Measurements from ENCODE around the gene ATF2.
A peak's percentile ranks its signal among the peaks of the same experiment; 100 is the strongest.

Gene ATF2, protein sequence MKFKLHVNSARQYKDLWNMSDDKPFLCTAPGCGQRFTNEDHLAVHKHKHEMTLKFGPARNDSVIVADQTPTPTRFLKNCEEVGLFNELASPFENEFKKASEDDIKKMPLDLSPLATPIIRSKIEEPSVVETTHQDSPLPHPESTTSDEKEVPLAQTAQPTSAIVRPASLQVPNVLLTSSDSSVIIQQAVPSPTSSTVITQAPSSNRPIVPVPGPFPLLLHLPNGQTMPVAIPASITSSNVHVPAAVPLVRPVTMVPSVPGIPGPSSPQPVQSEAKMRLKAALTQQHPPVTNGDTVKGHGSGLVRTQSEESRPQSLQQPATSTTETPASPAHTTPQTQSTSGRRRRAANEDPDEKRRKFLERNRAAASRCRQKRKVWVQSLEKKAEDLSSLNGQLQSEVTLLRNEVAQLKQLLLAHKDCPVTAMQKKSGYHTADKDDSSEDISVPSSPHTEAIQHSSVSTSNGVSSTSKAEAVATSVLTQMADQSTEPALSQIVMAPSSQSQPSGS

DNA sequence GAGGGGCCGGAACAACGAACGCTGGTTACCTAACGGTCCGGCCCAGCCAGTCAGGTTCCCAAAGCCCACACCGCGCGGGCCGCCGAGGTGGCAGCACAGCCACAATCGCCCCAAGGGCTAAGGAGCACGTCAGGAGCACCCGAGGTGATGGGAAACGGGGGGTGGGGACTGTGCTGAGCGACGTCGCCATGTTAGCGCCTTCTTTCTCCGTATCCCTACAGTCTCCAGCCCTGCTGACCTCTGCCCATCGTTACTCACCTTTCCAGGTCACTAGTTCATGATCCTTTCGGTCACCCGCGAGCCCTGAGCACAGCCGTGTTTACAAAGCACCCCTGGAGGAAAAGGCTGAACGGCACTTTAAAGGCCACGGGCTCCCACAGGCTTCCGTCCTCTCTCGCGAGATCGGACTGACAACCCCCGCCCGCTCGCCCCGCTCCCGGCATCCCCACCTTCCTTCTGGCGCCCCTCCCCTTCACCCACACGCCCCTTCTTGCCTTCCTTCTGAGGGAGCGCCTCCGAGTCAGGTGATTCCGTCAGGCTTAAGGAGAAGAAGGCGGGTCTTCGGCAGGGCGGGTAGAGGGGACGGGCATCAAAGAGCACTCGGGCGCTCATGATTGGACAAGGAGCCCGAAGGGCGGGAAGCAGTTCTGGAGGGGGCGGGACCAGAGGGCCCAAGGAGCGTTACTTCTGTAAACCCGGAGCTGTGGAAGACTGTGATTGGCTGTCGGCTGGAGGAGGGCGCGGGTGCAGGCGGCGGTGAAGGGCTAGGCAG lies at the start of gene ATF2:
Gene ATF2 (minus strand): TSS at position 412 of the 772 bp plus-strand sequence. CDS start 31,760 bp downstream, outside the sequence.
- H3K36me3 ChIP-seq (ENCODE audit: insufficient read depth, low read length): no peaks in the 10 kb centered on the region
- peak within 1 kb of the TSS; percentile 89 for H3K4me3 ChIP-seq (ENCODE audit: low read depth, low read length)
- peaks cover 45% of the 10 kb centered on the region for H3K79me2 ChIP-seq (ENCODE audit: control insufficient read depth, insufficient read depth, low read length, unreplicated experiment)
- peaks cover 15% of the 10 kb centered on the region for H3K4me1 ChIP-seq (ENCODE audit: control insufficient read depth, insufficient read depth, low read length, unreplicated experiment)
- H3K27ac ChIP-seq (ENCODE audit: low read depth, low read length): peak within 1 kb of the TSS; percentile 78
- H2AFZ ChIP-seq (ENCODE audit: low read length, unreplicated experiment): peak within 1 kb of the TSS; percentile 88
- no peaks in the 10 kb centered on the region for H3K27me3 ChIP-seq (ENCODE audit: insufficient read depth, low read length)

DNA sequence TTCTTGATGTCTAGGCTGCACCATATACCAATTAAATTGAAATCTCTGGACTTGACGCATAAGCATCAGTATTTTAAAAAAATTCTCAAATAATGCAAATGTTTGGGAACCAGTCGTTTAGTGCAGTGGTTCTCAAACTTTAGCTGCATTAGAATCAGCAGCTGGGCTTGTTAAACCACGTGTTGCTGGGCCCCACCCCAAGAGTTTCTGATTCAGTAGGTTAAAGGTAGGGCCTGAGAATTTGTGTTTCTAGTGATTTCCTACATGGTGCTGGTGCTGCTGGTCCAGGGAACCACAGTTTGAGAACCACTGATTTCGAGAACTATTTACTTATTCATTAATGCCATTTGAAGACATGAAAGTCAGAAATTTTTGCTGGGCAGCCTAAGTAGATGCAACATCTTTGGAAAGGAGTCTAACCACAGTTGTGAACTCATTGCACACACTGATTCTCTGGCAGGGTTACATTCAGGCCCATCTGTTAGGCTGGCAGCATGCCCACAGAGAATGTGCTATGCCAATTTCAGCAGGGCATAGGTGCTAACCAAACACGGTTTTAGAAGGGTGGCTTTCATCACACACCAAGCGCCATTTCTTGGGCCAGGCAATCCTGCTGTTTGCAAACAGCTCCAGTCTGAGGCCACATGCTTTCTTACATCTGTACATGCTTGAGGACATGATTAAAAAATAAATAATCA lies 39.9 kb upstream of the ATF2 start:
- Histone ChIP-seq H3K36me3 (ENCODE audit: insufficient read depth, low read length) (no peaks in the 10 kb centered on the region), H3K4me3 (ENCODE audit: low read depth, low read length) (no peak overlapping the region), H3K27me3 (ENCODE audit: insufficient read depth, low read length) (peaks cover 16% of the 10 kb centered on the region), H3K4me1 (ENCODE audit: control insufficient read depth, insufficient read depth, low read length, unreplicated experiment) (no peaks in the 10 kb centered on the region), H3K27ac (ENCODE audit: low read depth, low read length) (no peak overlapping the region), H3K79me2 (ENCODE audit: control insufficient read depth, insufficient read depth, low read length, unreplicated experiment) (no peaks in the 10 kb centered on the region), H2AFZ (ENCODE audit: low read length, unreplicated experiment) (no peak overlapping the region)

DNA sequence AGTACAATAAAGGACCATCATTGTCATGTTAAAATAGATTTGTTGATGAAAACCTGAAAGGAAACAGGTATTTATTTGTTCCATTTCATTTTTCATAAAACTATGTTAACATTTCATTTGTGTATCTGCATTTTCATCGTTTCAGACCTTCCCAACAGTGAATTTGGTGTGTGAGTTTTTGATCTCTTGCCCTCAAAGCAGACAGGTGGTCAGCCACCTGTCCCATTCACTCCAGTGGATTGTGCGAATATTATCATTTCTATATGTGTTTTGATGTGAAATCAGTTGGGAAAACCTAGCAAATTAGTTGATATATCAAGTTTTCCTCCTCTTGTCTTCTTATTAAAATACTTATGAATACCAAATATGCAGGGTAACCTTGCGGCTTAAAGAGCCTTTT lies 38.9 kb upstream of the ATF2 start:
- no peak overlapping the region for H3K4me3 ChIP-seq (ENCODE audit: low read depth, low read length)
- no peaks in the 10 kb centered on the region for H3K36me3 ChIP-seq (ENCODE audit: insufficient read depth, low read length)
- no peaks in the 10 kb centered on the region for H3K79me2 ChIP-seq (ENCODE audit: control insufficient read depth, insufficient read depth, low read length, unreplicated experiment)
- no peak overlapping the region for H2AFZ ChIP-seq (ENCODE audit: low read length, unreplicated experiment)
- H3K27me3 ChIP-seq (ENCODE audit: insufficient read depth, low read length): peaks cover 21% of the 10 kb centered on the region
- no peaks in the 10 kb centered on the region for H3K4me1 ChIP-seq (ENCODE audit: control insufficient read depth, insufficient read depth, low read length, unreplicated experiment)
- no peak overlapping the region for H3K27ac ChIP-seq (ENCODE audit: low read depth, low read length)

DNA sequence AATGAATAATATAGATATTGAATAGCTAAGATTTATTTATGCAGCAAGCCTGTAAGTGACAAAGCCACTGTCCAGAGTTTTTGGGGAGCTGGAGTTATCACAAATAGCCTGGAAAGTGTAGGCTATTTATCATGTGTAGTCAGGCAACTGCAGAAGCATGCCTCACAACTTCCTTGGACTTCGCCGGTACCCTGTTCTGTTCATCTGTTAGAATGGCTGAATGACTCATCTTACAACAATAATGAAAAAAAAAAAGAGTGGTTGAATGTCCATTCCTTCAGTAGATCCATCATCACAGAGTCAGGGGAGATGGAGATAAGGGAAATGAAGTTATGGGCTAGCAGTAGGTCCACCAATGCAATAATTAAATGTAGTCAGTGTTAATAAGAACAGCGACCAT lies 37.5 kb upstream of the ATF2 start:
- H3K79me2 ChIP-seq (ENCODE audit: control insufficient read depth, insufficient read depth, low read length, unreplicated experiment): no peaks in the 10 kb centered on the region
- no peak overlapping the region for H3K4me3 ChIP-seq (ENCODE audit: low read depth, low read length)
- peaks cover 18% of the 10 kb centered on the region for H3K27me3 ChIP-seq (ENCODE audit: insufficient read depth, low read length)
- no peak overlapping the region for H2AFZ ChIP-seq (ENCODE audit: low read length, unreplicated experiment)
- H3K27ac ChIP-seq (ENCODE audit: low read depth, low read length): no peak overlapping the region
- H3K36me3 ChIP-seq (ENCODE audit: insufficient read depth, low read length): no peaks in the 10 kb centered on the region
- H3K4me1 ChIP-seq (ENCODE audit: control insufficient read depth, insufficient read depth, low read length, unreplicated experiment): no peaks in the 10 kb centered on the region

DNA sequence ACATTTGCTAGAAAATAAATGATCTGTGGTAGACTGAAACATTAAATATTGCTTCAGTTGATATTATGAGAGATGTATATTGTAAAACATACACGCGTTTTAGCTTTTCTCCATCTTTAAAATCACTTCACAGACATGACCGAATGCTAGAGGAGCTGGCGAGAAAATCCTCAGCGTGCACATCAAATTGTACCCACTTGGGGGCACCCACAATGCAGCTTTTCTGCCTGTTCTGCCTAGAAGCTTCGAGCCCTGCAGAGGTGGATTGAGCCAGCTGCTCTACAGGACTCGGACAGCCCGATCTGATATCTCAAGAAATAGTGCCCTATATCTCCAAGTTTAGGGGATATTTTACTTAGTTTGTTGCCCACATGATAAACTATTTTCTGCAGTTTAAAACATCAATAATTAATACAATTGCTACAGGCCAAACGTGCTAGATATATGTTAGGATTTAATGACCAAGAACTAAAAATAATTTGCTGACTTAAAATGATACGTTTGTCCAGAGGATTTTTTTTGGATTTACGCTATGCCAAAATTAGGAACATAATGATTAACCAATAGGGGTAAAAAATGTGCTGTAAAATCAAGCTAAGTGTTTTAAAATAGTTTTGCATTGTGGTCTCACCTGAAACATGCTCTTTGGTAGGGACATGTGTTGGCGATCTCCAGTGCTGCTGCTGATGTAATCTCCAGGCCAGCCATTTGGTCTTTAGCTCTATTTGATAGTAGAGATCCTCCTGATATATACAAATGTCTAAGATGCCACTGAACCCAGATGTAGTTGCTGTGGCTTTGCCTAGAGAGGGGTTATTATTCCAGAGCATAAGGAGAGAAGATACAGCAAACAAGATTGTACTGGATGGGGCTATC lies 35.9 kb upstream of the ATF2 start:
- Histone ChIP-seq H3K27ac (ENCODE audit: low read depth, low read length) (no peak overlapping the region), H3K36me3 (ENCODE audit: insufficient read depth, low read length) (no peaks in the 10 kb centered on the region), H3K4me1 (ENCODE audit: control insufficient read depth, insufficient read depth, low read length, unreplicated experiment) (no peaks in the 10 kb centered on the region), H3K27me3 (ENCODE audit: insufficient read depth, low read length) (peaks cover 18% of the 10 kb centered on the region), H3K4me3 (ENCODE audit: low read depth, low read length) (no peak overlapping the region; the same call in 1 of the 2 replicates), H2AFZ (ENCODE audit: low read length, unreplicated experiment) (peak overlapping the region; percentile 74), H3K79me2 (ENCODE audit: control insufficient read depth, insufficient read depth, low read length, unreplicated experiment) (no peaks in the 10 kb centered on the region)

DNA sequence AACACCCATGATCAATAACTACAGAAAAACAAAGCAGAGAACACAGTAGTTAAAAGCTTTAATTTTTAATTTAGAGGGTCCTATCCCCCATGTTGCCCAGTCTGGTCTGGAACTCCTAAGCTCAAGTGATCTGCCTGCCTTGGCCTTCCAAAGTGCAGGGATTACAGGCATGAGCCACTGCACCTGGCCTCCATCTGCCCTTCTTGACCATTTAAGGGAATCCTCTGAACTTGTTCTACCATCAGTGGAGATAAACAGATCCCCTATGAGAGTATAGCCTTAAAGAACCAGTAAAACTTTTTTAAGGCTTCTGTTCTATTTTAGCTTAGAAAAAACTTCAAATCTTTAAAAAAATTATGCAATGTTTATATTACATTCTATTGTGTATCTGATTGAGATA lies 27.0 kb upstream of the ATF2 start:
- Histone ChIP-seq H3K4me1 (ENCODE audit: control insufficient read depth, insufficient read depth, low read length, unreplicated experiment) (no peaks in the 10 kb centered on the region), H3K36me3 (ENCODE audit: insufficient read depth, low read length) (no peaks in the 10 kb centered on the region), H3K27me3 (ENCODE audit: insufficient read depth, low read length) (peaks cover 19% of the 10 kb centered on the region), H3K27ac (ENCODE audit: low read depth, low read length) (no peak overlapping the region), H3K4me3 (ENCODE audit: low read depth, low read length) (no peak overlapping the region), H2AFZ (ENCODE audit: low read length, unreplicated experiment) (no peak overlapping the region), H3K79me2 (ENCODE audit: control insufficient read depth, insufficient read depth, low read length, unreplicated experiment) (no peaks in the 10 kb centered on the region)

DNA sequence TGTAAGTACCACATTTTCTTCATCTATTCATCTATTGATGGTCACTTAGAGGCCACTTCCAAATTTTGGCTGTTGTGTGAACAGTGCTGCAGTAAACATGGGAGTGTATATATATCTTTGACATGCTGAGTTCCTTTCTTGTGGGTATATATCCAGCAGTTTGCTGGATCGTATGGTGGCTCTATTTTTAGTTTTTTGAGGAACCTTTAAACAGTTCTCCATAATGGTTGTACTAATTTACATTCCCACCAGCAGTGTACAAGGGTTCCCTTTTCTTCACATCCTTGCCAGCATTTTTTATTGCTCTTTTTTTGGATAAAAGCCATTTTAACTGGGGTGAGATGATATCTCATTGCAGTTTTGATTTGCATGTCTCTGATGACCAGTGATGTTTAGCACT lies 20.8 kb upstream of the ATF2 start:
- Histone ChIP-seq H3K4me3 (ENCODE audit: low read depth, low read length) (no peak overlapping the region), H2AFZ (ENCODE audit: low read length, unreplicated experiment) (no peak overlapping the region), H3K36me3 (ENCODE audit: insufficient read depth, low read length) (no peaks in the 10 kb centered on the region), H3K79me2 (ENCODE audit: control insufficient read depth, insufficient read depth, low read length, unreplicated experiment) (no peaks in the 10 kb centered on the region), H3K27ac (ENCODE audit: low read depth, low read length) (no peak overlapping the region), H3K27me3 (ENCODE audit: insufficient read depth, low read length) (no peaks in the 10 kb centered on the region; the same call in 1 of the 2 replicates), H3K4me1 (ENCODE audit: control insufficient read depth, insufficient read depth, low read length, unreplicated experiment) (no peaks in the 10 kb centered on the region)

DNA sequence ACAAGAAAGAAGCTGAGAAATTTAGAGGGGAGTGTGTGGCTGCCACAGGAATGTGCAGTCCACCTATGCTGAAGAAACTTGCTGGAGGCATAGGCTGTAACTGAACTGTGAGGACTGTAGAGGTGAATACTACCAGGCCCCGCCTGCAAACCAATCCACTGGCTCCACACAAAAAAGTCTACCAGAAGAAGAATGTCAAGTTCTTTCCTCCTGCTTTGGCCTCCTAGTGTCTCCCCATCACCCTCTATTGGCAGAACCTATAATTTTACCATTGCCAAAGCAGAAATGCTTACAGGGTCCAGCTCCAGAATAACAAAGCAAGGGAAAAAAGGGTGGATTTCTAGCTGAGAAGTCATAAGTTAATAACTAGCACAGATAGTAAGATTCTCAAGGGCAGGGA lies 19.4 kb upstream of the ATF2 start:
- no peaks in the 10 kb centered on the region for H3K27me3 ChIP-seq (ENCODE audit: insufficient read depth, low read length)
- no peak overlapping the region for H3K27ac ChIP-seq (ENCODE audit: low read depth, low read length)
- no peaks in the 10 kb centered on the region for H3K36me3 ChIP-seq (ENCODE audit: insufficient read depth, low read length)
- no peaks in the 10 kb centered on the region for H3K79me2 ChIP-seq (ENCODE audit: control insufficient read depth, insufficient read depth, low read length, unreplicated experiment)
- H3K4me1 ChIP-seq (ENCODE audit: control insufficient read depth, insufficient read depth, low read length, unreplicated experiment): no peaks in the 10 kb centered on the region
- H3K4me3 ChIP-seq (ENCODE audit: low read depth, low read length): no peak overlapping the region
- no peak overlapping the region for H2AFZ ChIP-seq (ENCODE audit: low read length, unreplicated experiment)

DNA sequence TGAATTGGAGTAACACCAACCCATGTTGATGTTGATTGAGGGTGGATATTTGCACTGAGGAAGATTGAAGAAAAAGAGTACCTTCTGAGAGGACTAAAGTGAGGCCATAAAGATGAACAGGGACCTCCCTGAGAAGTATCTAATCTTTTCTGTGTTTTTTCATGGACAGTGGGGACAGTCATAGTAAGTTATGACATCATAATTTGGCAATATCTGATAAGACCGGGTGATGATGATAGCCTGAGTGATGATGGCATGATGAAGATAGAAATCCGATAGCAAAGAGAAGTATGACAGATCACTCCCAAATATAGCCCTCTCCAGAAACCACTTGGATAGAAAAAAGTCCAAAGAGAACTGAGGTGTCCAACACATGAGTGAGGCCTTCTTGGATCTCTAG lies 15.7 kb upstream of the ATF2 start:
- H3K4me1 ChIP-seq (ENCODE audit: control insufficient read depth, insufficient read depth, low read length, unreplicated experiment): peaks cover 4% of the 10 kb centered on the region
- no peak overlapping the region for H3K27ac ChIP-seq (ENCODE audit: low read depth, low read length)
- peaks cover 9% of the 10 kb centered on the region; the same call in 1 of the 2 replicates for H3K36me3 ChIP-seq (ENCODE audit: insufficient read depth, low read length)
- H3K27me3 ChIP-seq (ENCODE audit: insufficient read depth, low read length): no peaks in the 10 kb centered on the region
- peaks cover 32% of the 10 kb centered on the region for H3K79me2 ChIP-seq (ENCODE audit: control insufficient read depth, insufficient read depth, low read length, unreplicated experiment)
- H2AFZ ChIP-seq (ENCODE audit: low read length, unreplicated experiment): no peak overlapping the region
- H3K4me3 ChIP-seq (ENCODE audit: low read depth, low read length): no peak overlapping the region

DNA sequence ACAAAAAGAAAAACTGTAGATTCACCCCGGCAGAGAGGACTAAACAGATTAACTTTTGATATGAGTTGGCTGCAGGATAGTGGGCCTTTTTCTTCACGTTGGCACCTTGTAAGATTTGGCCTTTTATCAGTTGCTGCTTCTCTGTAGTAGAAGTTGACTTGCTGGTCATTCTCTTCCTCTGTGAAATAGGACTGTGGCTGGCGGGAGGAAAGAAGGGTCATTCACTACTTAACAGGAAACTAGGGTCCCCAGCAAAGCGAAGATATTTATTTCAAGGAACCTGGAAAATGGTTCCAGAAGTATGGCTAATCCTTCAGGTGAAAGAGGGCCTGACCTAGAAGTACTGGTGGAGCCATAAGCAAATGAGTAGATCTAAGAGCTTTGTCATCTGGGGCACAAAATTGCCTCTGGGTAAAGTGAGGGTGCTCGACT lies 13.9 kb upstream of the ATF2 start:
- Histone ChIP-seq H3K4me1 (ENCODE audit: control insufficient read depth, insufficient read depth, low read length, unreplicated experiment) (peaks cover 4% of the 10 kb centered on the region), H3K4me3 (ENCODE audit: low read depth, low read length) (peak overlapping the region; percentile 92), H3K27ac (ENCODE audit: low read depth, low read length) (peak overlapping the region; percentile 25), H3K36me3 (ENCODE audit: insufficient read depth, low read length) (peaks cover 25% of the 10 kb centered on the region), H3K27me3 (ENCODE audit: insufficient read depth, low read length) (no peaks in the 10 kb centered on the region), H2AFZ (ENCODE audit: low read length, unreplicated experiment) (peak overlapping the region; percentile 100), H3K79me2 (ENCODE audit: control insufficient read depth, insufficient read depth, low read length, unreplicated experiment) (peaks cover 41% of the 10 kb centered on the region)
